ENCODE results near the gene CALCOCO1. TPM values are rescaled to one million over a fixed set of nuclear protein-coding genes. Genes with fewer than 3 reads are reported as not detected.

CALCOCO1 gene
- total RNA-seq, 4 donors from 2014 or later = 158 to 385 (median 239) TPM

GRCh38 chr12:53754633-53755264 is 27.5 kb upstream of the CALCOCO1 start:
- Histone ChIP-seq H3K4me1 (peaks cover 0 to 14% of the 10 kb centered on the region in 2 donors), H3K9me3 (no peaks in the 10 kb centered on the region), H3K27me3 (peaks cover 14 to 41% (median 37%) of the 10 kb centered on the region in 3 donors), H3K27ac (no peak overlapping the region), H3K4me3 (no peak overlapping the region), H3K36me3 (no peaks in the 10 kb centered on the region)
- intact Hi-C loops (cut with DNase I; ENCODE audit: low total_unique reads) (no loop called here), in situ Hi-C loops (cut with MboI; ENCODE audit: low sequenced_read_pairs in 4 of 4) (no loop called here)
- ATAC-seq (no peak), DNase-seq (no peak)
- TF ChIP-seq CTCF (IDR thresholded peaks at IDR 0.05 in 4 of 5, conservative IDR thresholded peaks at IDR 0.05 in 1 of 5) (no peak), POLR2A (IDR thresholded peaks at IDR 0.05) (no peak)

- H3K27ac ChIP-seq = no peak overlapping the region
- H3K4me3 ChIP-seq = no peak overlapping the region
- TF ChIP-seq POLR2A (IDR thresholded peaks at IDR 0.05) (no peak), CTCF (IDR thresholded peaks at IDR 0.05 in 4 of 5, conservative IDR thresholded peaks at IDR 0.05 in 1 of 5) (no peak)
- H3K27me3 ChIP-seq = peaks cover 17 to 46% (median 43%) of the 10 kb centered on the region in 3 donors
- no peaks in the 10 kb centered on the region for H3K36me3 ChIP-seq
- H3K4me1 ChIP-seq = peaks cover 0 to 14% of the 10 kb centered on the region in 2 donors
- intact Hi-C loops (cut with DNase I; ENCODE audit: low total_unique reads) = no loop called here
- no peak for DNase-seq
- no peaks in the 10 kb centered on the region for H3K9me3 ChIP-seq
- ATAC-seq = no peak
- in situ Hi-C loops (cut with MboI; ENCODE audit: low sequenced_read_pairs in 4 of 4) = no loop called here
Observed at GRCh38 chr12:53754188-53754585, 26.9 kb upstream of the CALCOCO1 start.

- TF ChIP-seq CTCF (IDR thresholded peaks at IDR 0.05 in 4 of 5, conservative IDR thresholded peaks at IDR 0.05 in 1 of 5) (no peak), POLR2A (IDR thresholded peaks at IDR 0.05) (no peak)
- in situ Hi-C loops (cut with MboI; ENCODE audit: low sequenced_read_pairs in 4 of 4) (no loop called here), intact Hi-C loops (cut with DNase I; ENCODE audit: low total_unique reads) (no loop called here)
- H3K4me3 ChIP-seq = no peak overlapping the region
- no peaks in the 10 kb centered on the region for H3K36me3 ChIP-seq
- H3K9me3 ChIP-seq = no peaks in the 10 kb centered on the region
- H3K27ac ChIP-seq = no peak overlapping the region
- DNase-seq (no peak), ATAC-seq (no peak)
- peaks cover 17 to 49% (median 45%) of the 10 kb centered on the region in 3 donors for H3K27me3 ChIP-seq
- peaks cover 0 to 14% of the 10 kb centered on the region in 2 donors for H3K4me1 ChIP-seq
Observed at GRCh38 chr12:53752621-53753020, 25.4 kb upstream of the CALCOCO1 start.

- no peak for DNase-seq
- intact Hi-C loops (cut with DNase I; ENCODE audit: low total_unique reads) (no loop called here), in situ Hi-C loops (cut with MboI; ENCODE audit: low sequenced_read_pairs in 4 of 4) (no loop called here)
- Histone ChIP-seq H3K36me3 (no peaks in the 10 kb centered on the region), H3K4me3 (peak overlapping the region in 3 of 4 donors; percentile 51 to 67 (median 61)), H3K27me3 (peaks cover 17 to 53% (median 45%) of the 10 kb centered on the region in 3 donors), H3K9me3 (no peaks in the 10 kb centered on the region), H3K27ac (no peak overlapping the region), H3K4me1 (peaks cover 0 to 14% of the 10 kb centered on the region in 2 donors)
- TF ChIP-seq CTCF (IDR thresholded peaks at IDR 0.05 in 4 of 5, conservative IDR thresholded peaks at IDR 0.05 in 1 of 5) = no peak
- TF ChIP-seq POLR2A (IDR thresholded peaks at IDR 0.05) = no peak
- ATAC-seq = no peak
Observed at GRCh38 chr12:53752192-53752601, 24.9 kb upstream of the CALCOCO1 start.
